GM12878 (cell line): ENCODE data around the gene DPAGT1. TPM values are rescaled to one million over a fixed set of nuclear protein-coding genes. Genes with fewer than 3 reads are reported as not detected.

Experiments
- ATAC-seq: fragments of 200-7000 bp; cut with Tn5 transposase; 3 replicates; pipeline ENCODE4 v1.9.1; 2020; ENCODE audit warnings: mild to moderate bottlenecking, moderate library complexity
- BruUV-seq: library from RNA; stranded (reverse); fragments of 400-500 nt; replicated peaks from 2 replicates; lab custom pipeline; 2021; lab: Mats Ljungman, UMichigan
- CTCF ChIA-PET: fragments of 300-600 bp; sonication (Branson Sonifier 250); formaldehyde crosslinking; extraction: SDS; loops from one replicate; lab custom pipeline; 2021; ENCODE audit warnings: inconsistent platforms; lab: Yijun Ruan, JAX
- POLR2A ChIA-PET: fragments of 350-600 bp; formaldehyde crosslinking; extraction: SDS; loops from one replicate; lab custom pipeline; 2021; ENCODE audit warnings: inconsistent platforms; lab: Charles Lee
- RAD21 ChIA-PET: fragments of 300-600 bp; sonication (Branson Sonifier 250); formaldehyde crosslinking; loops from one replicate; lab custom pipeline; 2023; ENCODE audit warnings: antibody characterized with exemption; ENCODE audit not compliant: unreplicated experiment; lab: Charles Lee
- SMC1A ChIA-PET: fragments of 300-600 bp; sonication (Branson Sonifier 250); formaldehyde crosslinking; loops from one replicate; lab custom pipeline; 2023; ENCODE audit not compliant: unreplicated experiment, uncharacterized antibody; lab: Charles Lee
- DNase-seq: peaks from one replicate; pipeline ENCODE4 v3.0.0-alpha.2; 2011; ENCODE audit warnings: low read depth, low spot score
- FAIRE-seq: peaks from 3 replicates; lab custom pipeline; 2011; peaks lifted over from hg19 to GRCh38; lab: Jason Lieb, UNC
- H2AFZ ChIP-seq: 2 replicates; pipeline ENCODE4 v1.6.0; 2011; ENCODE audit warnings: low read depth, low read length, control low read depth; ENCODE audit not compliant: control insufficient read depth
- H3K27ac ChIP-seq: 2 replicates; pipeline ENCODE4 v1.5.1; 2011; ENCODE audit warnings: control low read depth; ENCODE audit not compliant: control insufficient read depth, insufficient read depth
- H3K27me3 ChIP-seq, 2 experiments: replicated peaks in 1 of 2; 2 replicates each; pipeline versions ENCODE4 v1.6.0 to v1.6.1; 2011; ENCODE audit warnings: low read length in 1 of 2; ENCODE audit not compliant: control insufficient read depth in 2 of 2, insufficient read depth in 2 of 2
- H3K36me3 ChIP-seq, 2 experiments: 2 replicates each; pipeline ENCODE4 v1.5.1; 2011; ENCODE audit warnings: low read length in 1 of 2; ENCODE audit not compliant: control insufficient read depth in 2 of 2, insufficient read depth in 2 of 2
- H3K4me1 ChIP-seq: 2 replicates; pipeline ENCODE4 v1.6.1; 2011; ENCODE audit warnings: mild to moderate bottlenecking, low read length, moderate library complexity, mixed read lengths; ENCODE audit not compliant: control insufficient read depth, insufficient read depth
- H3K4me2 ChIP-seq: 2 replicates; pipeline ENCODE4 v1.6.0; 2011; ENCODE audit warnings: control low read depth; ENCODE audit not compliant: control insufficient read depth, insufficient read depth
- H3K4me3 ChIP-seq: fragments of 200-600 bp; sonication (generic); 2 replicates; pipeline ENCODE4 v1.5.1; 2016
- H3K79me2 ChIP-seq: 2 replicates; pipeline ENCODE4 v1.6.0; 2011; ENCODE audit warnings: low read length; ENCODE audit not compliant: control insufficient read depth, insufficient read depth
- H3K9ac ChIP-seq: 2 replicates; pipeline ENCODE4 v1.8.0; 2011; ENCODE audit warnings: low read length, control low read depth, mixed read lengths; ENCODE audit not compliant: control insufficient read depth, insufficient read depth
- H3K9me3 ChIP-seq: replicated peaks from 3 replicates; pipeline ENCODE4 v1.5.1; 2011; ENCODE audit warnings: mild to moderate bottlenecking, low read length; ENCODE audit not compliant: control insufficient read depth, insufficient read depth
- H4K20me1 ChIP-seq: 2 replicates; pipeline ENCODE4 v1.6.0; 2011; ENCODE audit not compliant: control insufficient read depth, insufficient read depth
- EGR1 ChIP-seq, 2 experiments: IDR thresholded peaks; 1 replicate in 1 of 2; 2 replicates in 1 of 2; pipeline ENCODE4 v1.6.1; 2011 to 2012; ENCODE audit warnings: low read depth in 2 of 2, low read length in 2 of 2, borderline replicate concordance in 1 of 2, mild to moderate bottlenecking in 1 of 2, moderate library complexity in 1 of 2
- ESRRA ChIP-seq: IDR thresholded peaks from 2 replicates; pipeline ENCODE4 v1.6.1; 2012; ENCODE audit warnings: mild to moderate bottlenecking, low read length, improper control_type of control experiment
- HDAC6 ChIP-seq: fragments of 200-600 bp; sonication (generic); IDR thresholded peaks from one replicate; pipeline ENCODE4 v1.8.0; 2017; ENCODE audit warnings: antibody characterized with exemption; ENCODE audit not compliant: unreplicated experiment
- IKZF2 ChIP-seq, 2 experiments: fragments of 450-650 bp; IDR thresholded peaks; 2 replicates each; pipeline ENCODE4 v1.6.1; 2017; ENCODE audit warnings: mild to moderate bottlenecking in 2 of 2, moderate library complexity in 2 of 2
- JUNB ChIP-seq: IDR thresholded peaks from 2 replicates; pipeline ENCODE4 v1.6.1; 2016; ENCODE audit warnings: antibody characterized with exemption, mild to moderate bottlenecking
- NFYB ChIP-seq: IDR thresholded peaks from 2 replicates; pipeline ENCODE4 v1.6.1; 2011; ENCODE audit warnings: low read depth, mild to moderate bottlenecking, low read length, improper control_type of control experiment, moderate library complexity; ENCODE audit not compliant: insufficient read depth
- PAX8 ChIP-seq: fragments of 450-650 bp; IDR thresholded peaks from 2 replicates; pipeline ENCODE4 v1.6.1; 2017; ENCODE audit warnings: mild to moderate bottlenecking, moderate library complexity
- POLR2AphosphoS2 ChIP-seq: IDR thresholded peaks from 2 replicates; pipeline ENCODE4 v1.6.1; 2011; ENCODE audit warnings: low read depth, mild to moderate bottlenecking, low read length, improper control_type of control experiment, moderate library complexity
- RAD51 ChIP-seq: fragments of 450-650 bp; IDR thresholded peaks from 2 replicates; pipeline ENCODE4 v1.6.1; 2016; ENCODE audit warnings: moderate library complexity, mild to moderate bottlenecking, inconsistent platforms
- RFX5 ChIP-seq: IDR thresholded peaks from 2 replicates; pipeline ENCODE4 v1.6.1; 2011; ENCODE audit warnings: low read depth, low read length, improper control_type of control experiment
- SUPT20H ChIP-seq: IDR thresholded peaks from 2 replicates; pipeline ENCODE4 v1.6.1; 2011; ENCODE audit warnings: low read depth, mild to moderate bottlenecking, low read length, moderate library complexity, borderline replicate concordance; ENCODE audit not compliant: control insufficient read depth
- ZNF274 ChIP-seq: IDR thresholded peaks from one replicate; pipeline ENCODE4 v1.8.0; 2011; ENCODE audit not compliant: insufficient read length, insufficient read depth
- WGBS: methylation state at CpG from one replicate; pipeline ENCODE4 v1.1.6; 2016; ENCODE audit warnings: low lambda C conversion rate; ENCODE audit not compliant: insufficient replicate concordance, insufficient coverage; ENCODE audit errors: missing lambda C conversion rate; 5-methylcytosine and 5-hydroxymethylcytosine counted together
- in situ Hi-C: fragments of 300-500 bp; cut with MboI; formaldehyde crosslinking; loops from 9 replicates; pipeline ENCODE4 v1.14.3; 2018; ENCODE audit warnings: mixed read lengths
- intact Hi-C: fragments of 100-400 bp; cut with micrococcal nuclease; formaldehyde crosslinking; loops from one replicate; pipeline ENCODE4 v1.14.2; 2022; ENCODE audit not compliant: unreplicated experiment
- polyA plus RNA-seq, 11 experiments: library from polyadenylated mRNA; depleted of rRNA in 4 of 11; unstranded in 6 of 11; stranded (reverse) in 5 of 11; fragments of >200 nt; fragmentation: Nextera tagmentation in 4 of 11; fragmentation: Illumina TruSeq in 1 of 11; extraction: Ambion mirVana in 4 of 11; extraction: Trizol in 1 of 11; gene quantifications; 1 replicate in 1 of 11; 2 replicates in 10 of 11; pipeline versions ENCODE4 v1.2.1 to v1.2.3, GENCODE V29; 2011 to 2016; ENCODE audit warnings: inconsistent platforms in 2 of 11, missing spikeins in 2 of 11, low read depth in 1 of 11
- total RNA-seq, 4 experiments: library from RNA; depleted of rRNA in 3 of 4; stranded (reverse); fragments of >200 nt in 3 of 4; fragmentation: Illumina TruSeq in 1 of 4; extraction: Trizol in 1 of 4; gene quantifications; 2 replicates each; pipeline versions ENCODE4 v1.2.1 to v1.2.3, GENCODE V29; 2013 to 2021
- TF ChIP-seq, protein P1 (sequence below): fragments of 150-350 bp; IDR thresholded peaks from 2 replicates; pipeline ENCODE4 v1.6.1; 2014; ENCODE audit warnings: mild to moderate bottlenecking, low read depth, low read length
- TF ChIP-seq, protein P2 (sequence below): fragments of 450-650 bp; formaldehyde crosslinking; IDR thresholded peaks from 2 replicates; pipeline ENCODE4 v1.5.0; 2022; ENCODE audit warnings: mild to moderate bottlenecking, missing genetic modification characterization

Gene DPAGT1
- total and polyA plus RNA-seq, 10 of the 15 experiments (the other 5 are each of a cell fraction or from before 2014, with no cell fraction given) = 20.5 to 95.6 (median 54.3) TPM

DNA sequence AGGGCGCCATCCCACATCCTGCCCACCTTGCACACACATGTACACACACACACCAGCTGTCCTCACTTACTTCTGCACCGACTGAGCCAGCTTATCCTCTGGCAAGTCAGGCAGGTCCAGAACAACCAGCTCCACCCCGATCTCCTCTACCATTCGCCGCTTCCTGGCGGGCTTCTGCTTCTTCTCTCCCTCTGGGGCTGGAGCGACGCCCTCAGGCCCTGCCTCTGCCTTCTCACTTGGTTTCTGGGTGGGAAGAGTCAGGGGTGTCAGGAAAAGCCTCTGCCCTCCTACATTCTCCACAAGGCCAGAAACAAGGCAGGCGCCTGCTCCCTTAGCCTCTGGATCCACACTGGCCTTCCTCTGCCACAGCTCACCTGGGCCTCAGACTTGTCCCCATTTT is 53.0 kb downstream of the DPAGT1 start (continued):
- TF ChIP-seq EGR1 (IDR thresholded peaks at IDR 0.05; ENCODE audit: borderline replicate concordance in 1 of 2, low read depth in 2 of 2, low read length in 2 of 2) (no peak), IKZF2 (IDR thresholded peaks at IDR 0.05) (no peak), ESRRA (no peak), RFX5 (no peak), NFYB (no peak)

DNA sequence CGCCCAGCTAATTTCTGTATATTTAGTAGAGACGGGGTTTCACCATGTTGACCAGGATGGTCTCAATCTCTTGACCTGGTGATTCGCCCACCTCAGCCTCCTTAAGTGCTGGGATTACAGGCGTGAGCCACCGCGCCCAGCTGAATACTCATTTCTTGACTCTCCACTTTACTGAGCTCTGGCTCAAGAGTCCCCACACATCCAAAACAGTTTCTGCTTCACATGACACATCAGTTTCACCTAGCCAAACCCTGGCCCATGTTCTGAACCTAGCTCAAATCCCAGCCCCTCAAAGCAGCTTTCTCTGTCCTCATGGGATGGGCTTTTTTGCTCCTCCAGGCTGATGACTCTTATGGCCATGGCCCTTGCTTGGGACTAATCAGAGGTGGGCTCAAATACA is 54.4 kb downstream of the DPAGT1 start:
- TF ChIP-seq SUPT20H = no peak
- TF ChIP-seq ZNF274 = no peak
- TF ChIP-seq HDAC6 = no peak
- TF ChIP-seq, protein P1, sequence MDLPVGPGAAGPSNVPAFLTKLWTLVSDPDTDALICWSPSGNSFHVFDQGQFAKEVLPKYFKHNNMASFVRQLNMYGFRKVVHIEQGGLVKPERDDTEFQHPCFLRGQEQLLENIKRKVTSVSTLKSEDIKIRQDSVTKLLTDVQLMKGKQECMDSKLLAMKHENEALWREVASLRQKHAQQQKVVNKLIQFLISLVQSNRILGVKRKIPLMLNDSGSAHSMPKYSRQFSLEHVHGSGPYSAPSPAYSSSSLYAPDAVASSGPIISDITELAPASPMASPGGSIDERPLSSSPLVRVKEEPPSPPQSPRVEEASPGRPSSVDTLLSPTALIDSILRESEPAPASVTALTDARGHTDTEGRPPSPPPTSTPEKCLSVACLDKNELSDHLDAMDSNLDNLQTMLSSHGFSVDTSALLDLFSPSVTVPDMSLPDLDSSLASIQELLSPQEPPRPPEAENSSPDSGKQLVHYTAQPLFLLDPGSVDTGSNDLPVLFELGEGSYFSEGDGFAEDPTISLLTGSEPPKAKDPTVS = no peak
- TF ChIP-seq RAD51 = no peak
- TF ChIP-seq, protein P2, sequence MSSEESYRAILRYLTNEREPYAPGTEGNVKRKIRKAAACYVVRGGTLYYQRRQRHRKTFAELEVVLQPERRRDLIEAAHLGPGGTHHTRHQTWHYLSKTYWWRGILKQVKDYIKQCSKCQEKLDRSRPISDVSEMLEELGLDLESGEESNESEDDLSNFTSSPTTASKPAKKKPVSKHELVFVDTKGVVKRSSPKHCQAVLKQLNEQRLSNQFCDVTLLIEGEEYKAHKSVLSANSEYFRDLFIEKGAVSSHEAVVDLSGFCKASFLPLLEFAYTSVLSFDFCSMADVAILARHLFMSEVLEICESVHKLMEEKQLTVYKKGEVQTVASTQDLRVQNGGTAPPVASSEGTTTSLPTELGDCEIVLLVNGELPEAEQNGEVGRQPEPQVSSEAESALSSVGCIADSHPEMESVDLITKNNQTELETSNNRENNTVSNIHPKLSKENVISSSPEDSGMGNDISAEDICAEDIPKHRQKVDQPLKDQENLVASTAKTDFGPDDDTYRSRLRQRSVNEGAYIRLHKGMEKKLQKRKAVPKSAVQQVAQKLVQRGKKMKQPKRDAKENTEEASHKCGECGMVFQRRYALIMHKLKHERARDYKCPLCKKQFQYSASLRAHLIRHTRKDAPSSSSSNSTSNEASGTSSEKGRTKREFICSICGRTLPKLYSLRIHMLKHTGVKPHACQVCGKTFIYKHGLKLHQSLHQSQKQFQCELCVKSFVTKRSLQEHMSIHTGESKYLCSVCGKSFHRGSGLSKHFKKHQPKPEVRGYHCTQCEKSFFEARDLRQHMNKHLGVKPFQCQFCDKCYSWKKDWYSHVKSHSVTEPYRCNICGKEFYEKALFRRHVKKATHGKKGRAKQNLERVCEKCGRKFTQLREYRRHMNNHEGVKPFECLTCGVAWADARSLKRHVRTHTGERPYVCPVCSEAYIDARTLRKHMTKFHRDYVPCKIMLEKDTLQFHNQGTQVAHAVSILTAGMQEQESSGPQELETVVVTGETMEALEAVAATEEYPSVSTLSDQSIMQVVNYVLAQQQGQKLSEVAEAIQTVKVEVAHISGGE (CRISPR knock-in tag) = no peak
- no peak for TF ChIP-seq POLR2AphosphoS2
- no peak for TF ChIP-seq JUNB
- no peak for TF ChIP-seq PAX8
- TF ChIP-seq, all 136 proteins: peak for 0
- Histone ChIP-seq H2AFZ (no peak overlapping the region), H3K9ac (no peak overlapping the region), H3K4me3 (no peak overlapping the region), H3K79me2 (peaks cover 9% of the 10 kb centered on the region), H3K36me3 (peaks cover 40% of the 10 kb centered on the region in 2 experiments), H3K4me1 (peaks cover 14% of the 10 kb centered on the region), H3K9me3 (no peaks in the 10 kb centered on the region), H3K4me2 (no peak overlapping the region), H4K20me1 (no peaks in the 10 kb centered on the region), H3K27me3 (no peaks in the 10 kb centered on the region), H3K27ac (no peak overlapping the region)
- BruUV-seq = no TSS peak
- no peak for ATAC-seq
- in situ Hi-C loops (no loop called here), intact Hi-C loops (no loop called here)
- ChIA-PET POLR2A (interaction anchor here (0.5 to 2.5 kb wide), 3 partner anchors 9 to 287 kb away, joined by 3 to 10 read pairs (median 4); no protein-coding TSS in a partner anchor), SMC1A (no interaction called here), RAD21 (interaction anchor here (1.5 kb wide), 1 partner anchor 178 kb away, joined by 3 read pairs; no protein-coding TSS in a partner anchor), CTCF (no interaction called here)
- WGBS = 17% methylated on average over 6 of the region's 6 CpGs
- DNase-seq = no peak
- FAIRE-seq = no peak
